ENCODE results near the gene MARK1.

- no peak for TF ChIP-seq CTCF (IDR thresholded peaks at IDR 0.05)
- TF ChIP-seq EP300 (IDR thresholded peaks at IDR 0.05), result no peak
Observed at GRCh38 chr1:220556641-220557040, 28.7 kb downstream of the MARK1 start.

Data from ovary (tissue), 3 donors.